ENCODE data around the gene FHOD3. TPM values are rescaled to one million over a fixed set of nuclear protein-coding genes. Genes with fewer than 3 reads are reported as not detected.

FHOD3 gene
- total RNA-seq, 2 experiments from 2014 or later: not detected

GRCh38 chr18:36376361-36376760 lies 78.8 kb downstream of the FHOD3 start:
- H3K36me3 Mint-ChIP-seq (ENCODE audit: low read depth): no peaks in the 10 kb centered on the region

DNA sequence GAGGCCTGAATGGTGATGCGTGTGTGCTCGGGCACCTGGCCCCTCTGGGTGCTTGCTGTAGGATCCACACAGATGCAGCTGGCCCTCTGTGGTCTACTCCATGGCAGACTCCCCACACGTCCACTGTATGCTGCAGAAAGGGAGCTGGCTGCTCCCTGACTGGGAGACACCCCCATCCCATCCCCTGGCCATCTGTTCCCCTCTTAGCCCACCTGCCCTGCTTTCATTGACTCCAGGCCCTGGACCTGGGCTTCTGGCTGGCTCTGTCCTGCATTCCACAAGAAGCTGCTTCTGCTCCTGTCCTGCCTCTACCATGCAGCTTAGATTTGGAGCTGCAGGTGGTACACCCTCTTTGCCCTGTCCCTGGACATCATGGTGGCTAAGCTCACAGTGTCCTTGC lies 80.1 kb downstream of the FHOD3 start:
- CTCF ChIA-PET: no interaction called here
- TF ChIP-seq, protein P1, sequence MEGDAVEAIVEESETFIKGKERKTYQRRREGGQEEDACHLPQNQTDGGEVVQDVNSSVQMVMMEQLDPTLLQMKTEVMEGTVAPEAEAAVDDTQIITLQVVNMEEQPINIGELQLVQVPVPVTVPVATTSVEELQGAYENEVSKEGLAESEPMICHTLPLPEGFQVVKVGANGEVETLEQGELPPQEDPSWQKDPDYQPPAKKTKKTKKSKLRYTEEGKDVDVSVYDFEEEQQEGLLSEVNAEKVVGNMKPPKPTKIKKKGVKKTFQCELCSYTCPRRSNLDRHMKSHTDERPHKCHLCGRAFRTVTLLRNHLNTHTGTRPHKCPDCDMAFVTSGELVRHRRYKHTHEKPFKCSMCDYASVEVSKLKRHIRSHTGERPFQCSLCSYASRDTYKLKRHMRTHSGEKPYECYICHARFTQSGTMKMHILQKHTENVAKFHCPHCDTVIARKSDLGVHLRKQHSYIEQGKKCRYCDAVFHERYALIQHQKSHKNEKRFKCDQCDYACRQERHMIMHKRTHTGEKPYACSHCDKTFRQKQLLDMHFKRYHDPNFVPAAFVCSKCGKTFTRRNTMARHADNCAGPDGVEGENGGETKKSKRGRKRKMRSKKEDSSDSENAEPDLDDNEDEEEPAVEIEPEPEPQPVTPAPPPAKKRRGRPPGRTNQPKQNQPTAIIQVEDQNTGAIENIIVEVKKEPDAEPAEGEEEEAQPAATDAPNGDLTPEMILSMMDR (IDR thresholded peaks at IDR 0.05): no peak
- no peaks in the 10 kb centered on the region for H3K36me3 Mint-ChIP-seq (ENCODE audit: low read depth)

More at GRCh38 chr18:36376361-36376760, 78.8 kb downstream of the FHOD3 start:
- H3K27ac Mint-ChIP-seq: no peak overlapping the region
- TF ChIP-seq, protein P1 (IDR thresholded peaks at IDR 0.05): no peak
- intact Hi-C loops (cut with micrococcal nuclease): no loop called here
- no peak overlapping the region for H3K4me3 Mint-ChIP-seq
- H3K9me3 Mint-ChIP-seq: no peaks in the 10 kb centered on the region
- no peak for ATAC-seq
- no peaks in the 10 kb centered on the region for H3K4me1 Mint-ChIP-seq (ENCODE audit: low read depth)
- POLR2A ChIA-PET: no interaction called here
- CTCF ChIA-PET: no interaction called here
- peaks cover 26% of the 10 kb centered on the region for H3K27me3 Mint-ChIP-seq
- no peak for DNase-seq

DNA sequence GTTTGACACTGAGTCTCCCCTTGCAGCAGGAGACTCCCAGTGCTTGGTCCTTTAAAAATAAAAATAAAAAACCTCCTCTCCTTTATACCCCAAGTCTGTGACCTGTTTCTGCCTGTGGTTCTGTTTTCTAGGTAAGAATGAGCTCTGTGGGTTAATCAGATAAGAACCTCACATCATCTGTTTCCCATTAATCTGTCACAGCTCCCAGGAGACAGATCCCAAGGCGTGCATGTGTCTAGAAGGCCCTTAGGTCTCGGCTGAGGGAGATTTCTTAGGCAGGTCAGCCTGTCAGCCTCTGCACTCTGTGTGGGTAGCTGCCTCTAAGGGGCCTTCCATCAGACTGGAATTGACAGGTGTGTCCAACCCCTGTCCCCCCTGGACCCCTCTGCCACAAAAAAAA lies 80.7 kb downstream of the FHOD3 start:
- ChIA-PET POLR2A (no interaction called here), CTCF (no interaction called here)
- ATAC-seq (no peak), DNase-seq (no peak)
- TF ChIP-seq, protein P1 (IDR thresholded peaks at IDR 0.05): no peak
- Mint-ChIP-seq H3K27me3 (peaks cover 10% of the 10 kb centered on the region), H3K36me3 (ENCODE audit: low read depth) (no peaks in the 10 kb centered on the region), H3K4me3 (no peak overlapping the region), H3K4me1 (ENCODE audit: low read depth) (no peaks in the 10 kb centered on the region), H3K27ac (no peak overlapping the region), H3K9me3 (no peaks in the 10 kb centered on the region)
- intact Hi-C loops (cut with micrococcal nuclease): no loop called here

More for the DNA sequence above, 80.1 kb downstream of the FHOD3 start:
- intact Hi-C loops (cut with micrococcal nuclease): no loop called here
- no peak for ATAC-seq
- no peaks in the 10 kb centered on the region for H3K4me1 Mint-ChIP-seq (ENCODE audit: low read depth)
- POLR2A ChIA-PET: interaction anchor here (0.6 kb wide), 1 partner anchor 12 kb away, joined by 4 read pairs; no protein-coding TSS in a partner anchor
- H3K4me3 Mint-ChIP-seq: no peak overlapping the region
- no peak for DNase-seq
- H3K27ac Mint-ChIP-seq: no peak overlapping the region
- peaks cover 16% of the 10 kb centered on the region for H3K27me3 Mint-ChIP-seq
- no peaks in the 10 kb centered on the region for H3K9me3 Mint-ChIP-seq

DNA sequence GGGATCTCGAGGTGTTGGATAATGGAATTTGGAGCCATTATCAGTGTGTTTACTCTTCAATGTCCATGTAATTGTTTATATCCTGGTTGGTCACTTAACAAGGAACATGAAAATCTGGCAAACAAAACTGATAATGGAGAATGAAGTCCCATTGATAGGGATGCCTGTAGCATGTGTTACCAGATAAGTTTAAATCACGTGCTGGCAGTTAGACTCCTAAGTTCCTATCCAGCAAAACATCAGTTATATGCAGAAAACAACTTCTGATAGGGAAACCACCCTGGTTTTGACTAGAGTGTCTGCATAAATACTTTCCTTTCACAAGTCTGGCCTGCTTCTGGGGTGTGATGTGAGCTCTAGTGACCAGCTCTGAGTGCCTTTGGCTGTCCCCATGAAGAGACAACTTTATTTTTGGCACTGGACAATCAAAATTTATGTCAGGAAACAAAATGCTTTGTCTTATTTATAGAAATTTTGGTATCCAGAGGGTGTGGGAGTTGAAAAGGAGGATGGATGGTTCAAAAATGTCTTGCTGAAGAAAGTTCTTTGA lies 82.0 kb downstream of the FHOD3 start:
- ChIA-PET CTCF (no interaction called here), POLR2A (no interaction called here)
- ATAC-seq: no peak
- no peak overlapping the region for H3K4me3 Mint-ChIP-seq
- intact Hi-C loops (cut with micrococcal nuclease): no loop called here
- no peaks in the 10 kb centered on the region for H3K9me3 Mint-ChIP-seq
- DNase-seq: no peak
- no peaks in the 10 kb centered on the region for H3K4me1 Mint-ChIP-seq (ENCODE audit: low read depth)
- no peaks in the 10 kb centered on the region for H3K36me3 Mint-ChIP-seq (ENCODE audit: low read depth)
- no peak overlapping the region for H3K27ac Mint-ChIP-seq
- TF ChIP-seq, protein P1 (IDR thresholded peaks at IDR 0.05): no peak
- peaks cover 4% of the 10 kb centered on the region for H3K27me3 Mint-ChIP-seq

DNA sequence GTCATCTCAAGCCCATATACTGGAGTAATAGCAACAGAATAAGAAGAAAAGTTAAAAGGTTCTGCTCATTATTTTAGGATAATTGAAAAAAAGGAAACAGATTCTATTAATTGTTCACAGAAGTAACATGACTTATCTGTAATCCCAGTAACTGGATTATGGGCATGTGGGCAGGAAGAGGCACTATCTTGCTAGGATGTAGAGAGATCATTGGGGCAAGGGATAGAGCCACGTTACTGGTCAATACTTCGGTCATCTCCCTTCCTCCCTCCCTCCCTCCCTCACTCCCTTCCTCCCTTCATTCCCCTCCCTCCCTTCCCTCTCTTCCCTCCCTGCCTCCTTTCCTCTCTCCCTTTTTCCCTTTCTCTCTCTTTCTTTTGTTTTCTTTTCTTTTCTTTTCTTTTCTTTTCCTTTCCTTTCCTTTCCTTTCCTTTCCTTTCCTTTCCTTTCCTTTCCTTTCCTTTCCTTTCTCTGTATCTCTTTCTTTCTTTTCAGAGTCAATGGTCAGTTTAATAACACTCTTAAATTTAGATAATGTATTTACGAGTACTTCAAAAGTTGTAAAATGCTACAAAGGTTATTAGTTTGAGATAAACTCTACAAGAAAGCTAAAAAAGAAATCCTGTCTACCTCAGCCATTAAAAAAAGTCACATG lies 82.8 kb downstream of the FHOD3 start:
- Mint-ChIP-seq H3K27me3 (peaks cover 4% of the 10 kb centered on the region), H3K4me1 (ENCODE audit: low read depth) (no peaks in the 10 kb centered on the region), H3K27ac (no peak overlapping the region), H3K9me3 (no peaks in the 10 kb centered on the region), H3K36me3 (ENCODE audit: low read depth) (no peaks in the 10 kb centered on the region), H3K4me3 (no peak overlapping the region)
- intact Hi-C loops (cut with micrococcal nuclease): no loop called here
- DNase-seq (no peak), ATAC-seq (no peak)
- TF ChIP-seq, protein P1 (IDR thresholded peaks at IDR 0.05): no peak
- ChIA-PET CTCF (no interaction called here), POLR2A (no interaction called here)
